Body of pancreas (tissue), 4 donors: ENCODE results near the gene GOLGA6L2. TPM values are rescaled to one million over a fixed set of nuclear protein-coding genes. Genes with fewer than 3 reads are reported as not detected.

Experiments used
- ATAC-seq: fragments of 150-250 bp; one replicate; pipeline ENCODE4 v1.9.1; 2016
- DNase-seq, 4 donors: peaks; one replicate each; pipeline ENCODE4 v3.0.0-alpha.2; 2019
- H3K27ac ChIP-seq, 4 donors: fragments of 200-600 bp; sonication (generic); 1 replicate in 3 of 4; 2 replicates in 1 of 4; pipeline versions ENCODE4 v1.5.1 to v1.6.1; 2016 to 2019; ENCODE audit warnings: mild to moderate bottlenecking in 1 of 4, mixed read lengths in 1 of 4, moderate library complexity in 1 of 4
- H3K27me3 ChIP-seq, 2 donors: fragments of 200-600 bp; sonication (generic); one replicate each; pipeline ENCODE4 v1.6.0; 2016; ENCODE audit warnings: mild to moderate bottlenecking in 1 of 2
- H3K36me3 ChIP-seq, 2 donors: fragments of 200-600 bp; sonication (generic); replicated peaks in 1 of 2; 2 replicates each; pipeline ENCODE4 v1.5.1; 2016; ENCODE audit warnings: low read depth in 2 of 2; ENCODE audit not compliant: insufficient read depth in 1 of 2
- H3K4me1 ChIP-seq: fragments of 200-600 bp; sonication (generic); one replicate; pipeline ENCODE4 v1.6.0; 2016
- H3K4me3 ChIP-seq, 2 donors: fragments of 200-600 bp; sonication (generic); 1 replicate in 1 of 2; 2 replicates in 1 of 2; pipeline ENCODE4 v1.5.1; 2016 to 2019
- H3K9me3 ChIP-seq, 3 donors: fragments of 200-600 bp; sonication (generic); 1 replicate in 2 of 3; 2 replicates in 1 of 3; pipeline ENCODE4 v1.5.1; 2016
- POLR2A ChIP-seq, 3 donors: fragments of 450-650 bp; IDR thresholded peaks; one replicate each; pipeline ENCODE4 v1.6.1; 2016; ENCODE audit warnings: antibody characterized with exemption in 3 of 3, mild to moderate bottlenecking in 2 of 3
- WGBS, 2 donors: methylation state at CpG; one replicate each; pipeline ENCODE4 v1.1.5; 2017; 5-methylcytosine and 5-hydroxymethylcytosine counted together
- intact Hi-C: fragments of 100-400 bp; cut with DNase I; formaldehyde crosslinking; loops from one replicate; pipeline ENCODE4 v1.15.1; 2023
- total RNA-seq, 2 donors: library from RNA; depleted of rRNA; stranded (reverse); fragments of >200 nt; gene quantifications; one replicate each; pipeline ENCODE4 v1.1.0, GENCODE V29; 2016
- TF ChIP-seq, protein P1 (sequence below), 7 experiments: fragments of 450-650 bp in 4 of 7; fragments of 200-600 bp in 3 of 7; sonication (generic) in 3 of 7; IDR thresholded peaks; one replicate each; pipeline ENCODE4 v1.5.1; 2016 to 2019; ENCODE audit warnings: antibody characterized with exemption in 7 of 7

GOLGA6L2 gene
- total RNA-seq, 2 donors from 2014 or later, result not detected

DNA sequence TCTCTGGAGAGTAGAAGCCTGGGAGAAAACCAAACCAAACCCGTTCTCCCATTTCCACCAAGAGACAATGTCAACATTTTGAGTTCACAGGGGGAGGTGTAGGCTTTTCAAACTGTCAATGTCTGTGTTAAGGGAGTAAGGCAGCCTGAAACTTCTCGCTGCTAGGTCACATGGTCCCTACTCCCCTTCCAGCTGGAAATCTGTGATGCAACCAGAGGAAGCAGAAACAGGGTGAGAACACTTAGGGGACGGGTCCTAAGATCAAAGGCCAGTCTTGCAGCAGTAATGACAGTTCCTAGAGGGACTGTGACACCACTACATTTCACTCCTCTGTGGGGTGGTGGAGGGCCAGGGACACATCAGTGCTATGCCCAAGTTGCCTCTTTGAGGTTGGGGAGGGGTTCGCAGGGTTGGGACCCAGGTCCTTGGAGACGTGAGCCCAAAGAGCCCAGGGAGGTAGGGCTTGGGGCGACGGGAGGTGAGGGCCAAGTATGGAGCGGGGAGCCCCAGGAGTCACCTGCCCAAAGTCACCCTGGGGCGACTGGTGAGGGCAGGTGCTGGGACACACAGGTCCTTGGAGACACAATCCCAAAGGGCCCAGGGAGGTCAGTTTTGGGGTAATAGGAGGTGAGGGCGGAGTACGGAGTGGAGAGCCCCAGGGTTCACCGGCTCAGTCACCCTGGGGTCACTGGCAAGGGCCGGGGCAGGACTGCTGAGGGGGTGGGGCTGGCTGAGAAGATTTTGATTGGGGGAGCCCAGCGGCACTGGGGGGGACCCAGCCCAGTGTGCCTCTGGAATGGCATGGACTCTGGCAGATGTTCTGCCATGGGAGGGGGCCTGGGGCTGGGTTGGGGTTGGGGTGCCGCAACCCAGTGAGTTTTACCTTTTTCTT is 582 bp downstream of the GOLGA6L2 start:
- Histone ChIP-seq H3K27me3 (no peaks in the 10 kb centered on the region), H3K27ac (no peak overlapping the region), H3K4me1 (no peaks in the 10 kb centered on the region), H3K4me3 (no peak overlapping the region), H3K36me3 (no peaks in the 10 kb centered on the region), H3K9me3 (no peaks in the 10 kb centered on the region)
- no peak for ATAC-seq
- 72 to 75% methylated on average over 13 to 15 of the region's 15 CpGs for WGBS, 2 donors
- intact Hi-C loops, result no loop called here
- DNase-seq, result no peak
- TF ChIP-seq, protein P1, sequence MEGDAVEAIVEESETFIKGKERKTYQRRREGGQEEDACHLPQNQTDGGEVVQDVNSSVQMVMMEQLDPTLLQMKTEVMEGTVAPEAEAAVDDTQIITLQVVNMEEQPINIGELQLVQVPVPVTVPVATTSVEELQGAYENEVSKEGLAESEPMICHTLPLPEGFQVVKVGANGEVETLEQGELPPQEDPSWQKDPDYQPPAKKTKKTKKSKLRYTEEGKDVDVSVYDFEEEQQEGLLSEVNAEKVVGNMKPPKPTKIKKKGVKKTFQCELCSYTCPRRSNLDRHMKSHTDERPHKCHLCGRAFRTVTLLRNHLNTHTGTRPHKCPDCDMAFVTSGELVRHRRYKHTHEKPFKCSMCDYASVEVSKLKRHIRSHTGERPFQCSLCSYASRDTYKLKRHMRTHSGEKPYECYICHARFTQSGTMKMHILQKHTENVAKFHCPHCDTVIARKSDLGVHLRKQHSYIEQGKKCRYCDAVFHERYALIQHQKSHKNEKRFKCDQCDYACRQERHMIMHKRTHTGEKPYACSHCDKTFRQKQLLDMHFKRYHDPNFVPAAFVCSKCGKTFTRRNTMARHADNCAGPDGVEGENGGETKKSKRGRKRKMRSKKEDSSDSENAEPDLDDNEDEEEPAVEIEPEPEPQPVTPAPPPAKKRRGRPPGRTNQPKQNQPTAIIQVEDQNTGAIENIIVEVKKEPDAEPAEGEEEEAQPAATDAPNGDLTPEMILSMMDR (IDR thresholded peaks at IDR 0.05), result no peak
- TF ChIP-seq POLR2A (IDR thresholded peaks at IDR 0.05), result no peak

DNA sequence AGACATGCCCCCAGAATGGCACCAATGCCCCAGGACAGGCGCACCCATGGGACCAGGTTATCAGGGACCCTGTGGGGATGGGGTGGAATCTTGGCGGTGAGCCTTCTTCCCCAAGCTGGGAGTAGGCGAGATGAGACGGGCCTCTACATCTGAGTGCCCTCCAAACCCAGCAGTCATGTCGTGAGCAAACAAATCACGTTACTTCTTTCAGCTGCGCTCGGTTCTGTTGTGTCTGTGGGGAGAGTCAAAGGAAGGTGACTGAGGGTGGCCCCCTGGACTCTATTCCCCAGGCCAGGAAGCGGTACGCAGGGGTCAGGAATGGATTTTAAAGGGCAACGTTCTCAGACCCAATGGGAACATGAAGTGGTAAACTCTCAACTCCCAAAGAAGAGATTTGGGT is 2.8 kb downstream of the GOLGA6L2 start:
- no peaks in the 10 kb centered on the region for H3K4me1 ChIP-seq
- DNase-seq, result no peak
- TF ChIP-seq, protein P1 (IDR thresholded peaks at IDR 0.05), result no peak
- no peak for TF ChIP-seq POLR2A (IDR thresholded peaks at IDR 0.05)
- H3K27me3 ChIP-seq, result no peaks in the 10 kb centered on the region
- no peak overlapping the region for H3K4me3 ChIP-seq
- no peaks in the 10 kb centered on the region for H3K9me3 ChIP-seq
- ATAC-seq, result no peak
- no peak overlapping the region for H3K27ac ChIP-seq
- no peaks in the 10 kb centered on the region for H3K36me3 ChIP-seq
- intact Hi-C loops, result no loop called here
- 70 to 73% methylated on average over 10 to 11 of the region's 11 CpGs for WGBS, 2 donors

DNA sequence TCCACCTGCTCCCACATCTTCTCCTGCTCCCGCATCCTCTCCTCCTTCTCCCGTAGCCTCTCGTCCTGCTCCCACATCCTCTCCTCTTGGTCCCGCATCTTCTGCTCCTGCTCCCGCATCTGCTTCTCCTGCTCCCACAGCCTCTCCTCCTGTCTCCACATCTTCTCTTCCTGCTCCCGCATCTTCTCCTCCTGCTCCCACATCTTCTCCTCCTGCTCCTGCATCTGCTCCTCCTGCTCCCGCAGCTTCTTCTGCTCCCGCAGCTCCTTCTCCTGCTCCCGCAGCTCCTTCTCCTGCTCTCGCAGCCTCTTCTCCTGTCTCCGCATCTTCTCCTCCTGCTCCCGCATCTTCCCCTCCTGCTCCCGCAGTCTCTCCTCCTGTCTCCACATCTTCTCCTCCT is 5.8 kb downstream of the GOLGA6L2 start:
- WGBS, 2 donors, result 74 to 75% methylated on average over 13 of the region's 13 CpGs

DNA sequence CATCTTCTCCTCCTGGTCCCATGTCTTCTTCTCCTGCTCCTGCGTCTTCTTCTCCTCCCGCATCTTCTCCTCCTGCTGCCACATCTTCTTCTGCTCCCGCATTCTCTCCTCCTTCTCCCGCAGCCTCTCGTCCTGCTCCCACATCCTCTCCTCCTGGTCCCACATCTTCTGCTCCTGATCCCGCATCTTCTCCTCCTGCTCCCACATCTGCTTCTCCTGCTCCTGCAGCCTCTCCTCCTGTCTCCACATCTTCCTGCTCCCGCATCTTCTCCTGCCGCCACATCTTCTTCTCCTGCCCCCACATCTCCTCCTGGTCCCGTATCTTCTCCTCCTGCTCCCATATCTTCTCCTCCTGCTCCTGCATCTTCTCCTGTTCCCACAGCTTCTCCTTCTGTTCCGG is 6.4 kb downstream of the GOLGA6L2 start:
- TF ChIP-seq POLR2A (IDR thresholded peaks at IDR 0.05), result no peak
- TF ChIP-seq, protein P1 (IDR thresholded peaks at IDR 0.05), result no peak
- H3K4me3 ChIP-seq, result no peak overlapping the region
- ATAC-seq (no peak), DNase-seq (no peak)
- 73 to 74% methylated on average over 10 of the region's 10 CpGs for WGBS, 2 donors
- intact Hi-C loops, result no loop called here
- H3K27me3 ChIP-seq, result no peaks in the 10 kb centered on the region
- no peaks in the 10 kb centered on the region for H3K36me3 ChIP-seq
- H3K4me1 ChIP-seq, result no peaks in the 10 kb centered on the region
- H3K27ac ChIP-seq, result no peak overlapping the region
- H3K9me3 ChIP-seq, result no peaks in the 10 kb centered on the region

More for the DNA sequence above, 5.8 kb downstream of the GOLGA6L2 start:
- no peak for DNase-seq
- H3K4me1 ChIP-seq, result no peaks in the 10 kb centered on the region
- no peaks in the 10 kb centered on the region for H3K27me3 ChIP-seq
- no peak for ATAC-seq
- H3K36me3 ChIP-seq, result no peaks in the 10 kb centered on the region
- H3K27ac ChIP-seq, result no peak overlapping the region
- no peaks in the 10 kb centered on the region for H3K9me3 ChIP-seq
- no peak overlapping the region for H3K4me3 ChIP-seq
- TF ChIP-seq, protein P1 (IDR thresholded peaks at IDR 0.05), result no peak
- TF ChIP-seq POLR2A (IDR thresholded peaks at IDR 0.05), result no peak
- intact Hi-C loops, result no loop called here

DNA sequence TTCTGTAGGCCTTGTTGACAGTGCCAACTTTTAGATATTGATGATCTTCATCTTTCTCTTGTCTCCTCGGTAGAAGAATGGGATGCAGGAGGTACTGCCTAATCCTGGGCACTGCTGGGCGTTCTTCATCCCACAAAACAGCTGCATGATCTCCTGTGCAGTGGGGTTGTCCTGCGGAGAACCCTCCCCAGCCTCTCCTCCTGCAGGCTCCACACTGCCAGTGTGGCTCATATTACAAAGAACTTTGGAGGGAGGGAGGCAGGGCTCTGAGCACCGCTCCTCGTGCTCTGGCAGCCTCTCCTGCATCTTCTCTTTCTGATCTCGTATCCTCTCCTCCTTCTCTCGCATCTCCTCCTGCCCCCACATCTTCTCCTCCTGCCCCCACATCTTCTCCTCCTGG is 7.5 kb downstream of the GOLGA6L2 start:
- Histone ChIP-seq H3K4me3 (no peak overlapping the region), H3K27ac (no peak overlapping the region), H3K4me1 (no peaks in the 10 kb centered on the region), H3K9me3 (no peaks in the 10 kb centered on the region), H3K36me3 (no peaks in the 10 kb centered on the region), H3K27me3 (no peaks in the 10 kb centered on the region)
- intact Hi-C loops, result no loop called here
- TF ChIP-seq, protein P1 (IDR thresholded peaks at IDR 0.05), result no peak
- TF ChIP-seq POLR2A (IDR thresholded peaks at IDR 0.05), result no peak
- no peak for DNase-seq
- ATAC-seq, result no peak
- WGBS, 2 donors, result 48 to 68% methylated on average over 7 of the region's 7 CpGs
